ENCODE data around the gene AKAP13. TPM values are rescaled to one million over a fixed set of nuclear protein-coding genes. Genes with fewer than 3 reads are reported as not detected.

AKAP13 gene
- total and polyA plus RNA-seq, 2 of the 13 experiments (the other 11 are each of a cell fraction or from before 2014, with no cell fraction given): 6.7 to 27.1 TPM

- no peak overlapping the region for H3K4me2 ChIP-seq (ENCODE audit: low read depth, low read length)
- TF ChIP-seq LCORL (IDR thresholded peaks at IDR 0.05): no peak
- TF ChIP-seq LCORL (CRISPR knock-in tag; IDR thresholded peaks at IDR 0.05): no peak
- TF ChIP-seq THAP7 (CRISPR knock-in tag; IDR thresholded peaks at IDR 0.05): no peak
- TF ChIP-seq SP4 (CRISPR knock-in tag; IDR thresholded peaks at IDR 0.05): no peak
- TF ChIP-seq ZNF12 (CRISPR knock-in tag; IDR thresholded peaks at IDR 0.05): no peak
- TF ChIP-seq HMGXB3 (CRISPR knock-in tag; IDR thresholded peaks at IDR 0.05; ENCODE audit: borderline replicate concordance): no peak
- TF ChIP-seq ZNF326 (CRISPR knock-in tag; IDR thresholded peaks at IDR 0.05; ENCODE audit: borderline replicate concordance): no peak
- no peak for TF ChIP-seq MAFG (CRISPR knock-in tag; IDR thresholded peaks at IDR 0.05)
- no peak for TF ChIP-seq ZSCAN30 (CRISPR knock-in tag; IDR thresholded peaks at IDR 0.05)
- TF ChIP-seq HOMEZ (CRISPR knock-in tag; IDR thresholded peaks at IDR 0.05; ENCODE audit: low read depth): no peak
- no peak for TF ChIP-seq ZNF737 (CRISPR knock-in tag; IDR thresholded peaks at IDR 0.05; ENCODE audit: borderline replicate concordance)
- TF ChIP-seq ZSCAN31 (CRISPR knock-in tag; IDR thresholded peaks at IDR 0.05; ENCODE audit: low read depth): no peak
- TF ChIP-seq BRCA1 (CRISPR knock-in tag; IDR thresholded peaks at IDR 0.05): no peak
- TF ChIP-seq MBNL3 (CRISPR knock-in tag; conservative IDR thresholded peaks at IDR 0.05): no peak
- TF ChIP-seq ONECUT2 (CRISPR knock-in tag; IDR thresholded peaks at IDR 0.05): no peak
- no peak for TF ChIP-seq ZFY (CRISPR knock-in tag; IDR thresholded peaks at IDR 0.05)
- TF ChIP-seq ZNF543 (CRISPR knock-in tag; IDR thresholded peaks at IDR 0.05): no peak
- no peak for TF ChIP-seq RFXAP (CRISPR knock-in tag; IDR thresholded peaks at IDR 0.05; ENCODE audit: borderline replicate concordance)
- TF ChIP-seq FOSL1 (CRISPR knock-in tag; IDR thresholded peaks at IDR 0.05; ENCODE audit: borderline replicate concordance): no peak
- TF ChIP-seq IRF2 (CRISPR knock-in tag; IDR thresholded peaks at IDR 0.05): no peak
- intact Hi-C loops (cut with micrococcal nuclease; ENCODE audit: unreplicated experiment) (no loop called here), in situ Hi-C loops (cut with HindIII; ENCODE audit: extremely low pct_ligation_motif_present, low pct_unique_long_range_greater_than_20kb) (no loop called here)
- POLR2A ChIA-PET: interaction anchor here (0.9 kb wide), 1 partner anchor 14 kb away, joined by 3 read pairs; no protein-coding TSS in a partner anchor
- WGBS (ENCODE audit: low lambda C conversion rate): 96% methylated on average over 3 of the region's 3 CpGs
- no peaks in the 10 kb centered on the region for H3K9me3 ChIP-seq (ENCODE audit: low read length)
- no peak overlapping the region for H3K9ac ChIP-seq (ENCODE audit: insufficient read depth, low read depth, low read length)
- no peaks in the 10 kb centered on the region for H3K36me3 ChIP-seq (replicated peaks in 1 of 2; ENCODE audit: control insufficient read depth in 1 of 2, insufficient read depth in 2 of 2, low read length in 2 of 2)
- ATAC-seq (no peak), FAIRE-seq (no peak), DNase-seq (ENCODE audit: low spot score) (no peak)
- H4K20me1 ChIP-seq (ENCODE audit: insufficient read depth, low read length): no peaks in the 10 kb centered on the region
- CTCF ChIA-PET (ENCODE audit: low intra/inter-chr PET ratio, low total read pairs): no interaction called here
- BruUV-seq (replicated peaks): no TSS peak
- H3K79me2 ChIP-seq (ENCODE audit: insufficient read depth, low read length): peaks cover 28% of the 10 kb centered on the region
- H2AFZ ChIP-seq (ENCODE audit: low read length): no peak overlapping the region
- no peak overlapping the region for H3K4me3 ChIP-seq (replicated peaks in 1 of 3; ENCODE audit: insufficient read depth in 1 of 3, low read depth in 2 of 3, low read length in 3 of 3)
- peaks cover 16% of the 10 kb centered on the region; the same call in 1 of the 2 replicates for H3K4me1 ChIP-seq (ENCODE audit: insufficient read depth, low read length)
- H3K27ac ChIP-seq (ENCODE audit: extremely low read length, insufficient read depth, low read length): no peak overlapping the region
- H3K27me3 ChIP-seq (ENCODE audit: control insufficient read depth in 1 of 2, insufficient read depth in 2 of 2, low read length in 2 of 2): no peaks in the 10 kb centered on the region
Observed at GRCh38 chr15:85429522-85429921, 49.1 kb downstream of the AKAP13 start.
